ENCODE results near the gene SEMA4A.

SEMA4A gene

DNA sequence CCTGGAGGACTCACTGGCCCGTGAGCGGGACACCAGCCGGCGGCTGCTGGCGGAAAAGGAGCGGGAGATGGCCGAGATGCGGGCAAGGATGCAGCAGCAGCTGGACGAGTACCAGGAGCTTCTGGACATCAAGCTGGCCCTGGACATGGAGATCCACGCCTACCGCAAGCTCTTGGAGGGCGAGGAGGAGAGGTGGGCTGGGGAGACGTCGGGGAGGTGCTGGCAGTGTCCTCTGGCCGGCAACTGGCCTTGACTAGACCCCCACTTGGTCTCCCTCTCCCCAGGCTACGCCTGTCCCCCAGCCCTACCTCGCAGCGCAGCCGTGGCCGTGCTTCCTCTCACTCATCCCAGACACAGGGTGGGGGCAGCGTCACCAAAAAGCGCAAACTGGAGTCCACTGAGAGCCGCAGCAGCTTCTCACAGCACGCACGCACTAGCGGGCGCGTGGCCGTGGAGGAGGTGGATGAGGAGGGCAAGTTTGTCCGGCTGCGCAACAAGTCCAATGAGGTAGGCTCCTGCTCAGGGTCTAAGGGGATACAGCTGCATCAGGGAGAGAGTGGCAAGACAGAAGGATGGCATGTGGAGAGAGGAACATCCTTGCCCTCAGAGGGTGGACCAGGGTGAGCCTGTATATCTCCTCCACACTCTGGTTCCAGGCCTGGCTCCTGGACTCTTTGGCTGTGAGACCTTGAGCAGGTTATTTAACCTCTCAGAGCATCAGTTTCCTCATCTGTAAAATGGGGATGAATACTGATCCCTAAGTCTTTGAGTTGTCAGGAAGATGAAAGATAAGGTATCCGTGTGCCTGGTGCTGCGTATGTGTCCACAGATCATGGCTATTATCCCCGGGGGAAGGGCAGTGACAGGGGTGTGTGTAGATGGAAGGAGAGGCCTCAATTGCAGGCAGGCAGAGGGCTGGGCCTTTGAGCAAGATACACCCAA, 17.2 kb upstream of the SEMA4A start:
- DNase-seq (ENCODE audit: low read depth in 2 of 2), result no peak

- DNase-seq (ENCODE audit: low read depth in 2 of 2), result no peak
Observed at GRCh38 chr1:156136970-156137483, 16.4 kb upstream of the SEMA4A start.

DNA sequence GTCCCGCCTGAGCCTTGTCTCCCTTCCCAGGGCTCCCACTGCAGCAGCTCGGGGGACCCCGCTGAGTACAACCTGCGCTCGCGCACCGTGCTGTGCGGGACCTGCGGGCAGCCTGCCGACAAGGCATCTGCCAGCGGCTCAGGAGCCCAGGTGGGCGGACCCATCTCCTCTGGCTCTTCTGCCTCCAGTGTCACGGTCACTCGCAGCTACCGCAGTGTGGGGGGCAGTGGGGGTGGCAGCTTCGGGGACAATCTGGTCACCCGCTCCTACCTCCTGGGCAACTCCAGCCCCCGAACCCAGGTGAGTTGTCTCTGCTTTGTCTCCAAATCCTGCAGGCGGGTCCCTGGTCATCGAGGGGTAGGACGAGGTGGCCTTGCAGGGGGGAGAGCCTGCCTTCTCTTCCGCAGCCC, 14.9 kb upstream of the SEMA4A start:
- no peak for DNase-seq (ENCODE audit: low read depth in 2 of 2)

DNA sequence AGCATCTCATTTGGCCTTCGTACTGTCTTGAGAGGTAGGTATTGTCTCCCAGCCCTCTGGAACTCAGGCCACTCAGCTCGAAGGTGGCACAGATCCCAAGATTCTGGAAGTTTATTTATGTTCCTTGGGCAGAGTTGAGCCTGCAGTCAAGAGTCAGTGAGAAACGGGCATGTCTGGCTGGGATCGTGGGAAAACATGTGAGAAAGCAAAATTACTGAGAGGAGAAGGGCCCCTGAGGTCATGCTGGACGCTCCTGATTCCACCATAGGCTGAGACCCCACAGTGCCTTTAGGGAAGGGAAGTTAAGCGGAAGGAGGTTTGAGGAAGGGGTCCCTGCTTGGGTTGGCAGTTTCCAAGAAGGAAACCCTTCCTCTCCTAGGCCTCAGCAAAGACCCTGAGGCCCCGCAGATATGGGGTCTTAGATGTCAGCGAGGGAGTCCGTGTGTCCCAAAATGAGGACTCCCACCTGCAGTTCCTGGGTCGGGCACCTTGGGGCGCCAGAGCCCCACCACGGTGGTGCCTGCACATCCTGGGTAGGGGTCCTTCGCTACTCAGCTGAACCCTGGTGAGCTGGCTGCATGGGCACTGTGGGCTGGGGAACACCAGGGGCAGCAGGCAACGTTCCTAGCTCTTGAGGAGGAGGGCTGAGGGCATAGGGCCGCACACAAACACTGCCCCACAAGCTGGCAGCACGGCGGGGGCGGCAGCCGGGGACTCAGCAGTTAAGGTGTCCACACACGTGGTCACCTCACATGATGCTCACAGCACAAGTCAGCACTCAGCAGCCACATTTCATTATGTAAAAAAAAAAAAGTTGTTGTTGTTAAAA, 12.3 kb upstream of the SEMA4A start:
- DNase-seq (ENCODE audit: low read depth in 2 of 2), result peak in 1 of 2 donors; percentile 34

- DNase-seq (ENCODE audit: low read depth in 2 of 2), result no peak
Observed at GRCh38 chr1:156143765-156144489, 9.5 kb upstream of the SEMA4A start.

DNA sequence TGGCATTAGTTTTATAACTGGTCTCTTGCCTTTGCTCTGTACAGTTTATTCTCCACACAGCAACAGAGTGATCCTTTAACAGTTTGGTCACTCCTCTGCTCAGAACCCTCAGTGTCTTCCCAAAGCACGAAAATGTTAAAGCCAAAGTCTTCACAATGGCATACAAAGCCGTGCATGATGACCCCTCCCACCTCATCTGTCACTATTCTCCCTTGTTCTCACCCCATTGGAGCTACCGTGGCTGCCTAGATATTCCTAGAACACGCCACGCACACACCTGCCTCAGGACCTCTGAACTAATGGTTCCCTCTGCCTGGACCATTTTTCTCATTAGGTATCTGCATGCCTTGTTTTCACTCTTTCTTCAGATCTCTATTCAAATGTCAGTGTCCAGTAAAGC, 8.6 kb upstream of the SEMA4A start:
- DNase-seq (ENCODE audit: low read depth in 2 of 2), result no peak

DNA sequence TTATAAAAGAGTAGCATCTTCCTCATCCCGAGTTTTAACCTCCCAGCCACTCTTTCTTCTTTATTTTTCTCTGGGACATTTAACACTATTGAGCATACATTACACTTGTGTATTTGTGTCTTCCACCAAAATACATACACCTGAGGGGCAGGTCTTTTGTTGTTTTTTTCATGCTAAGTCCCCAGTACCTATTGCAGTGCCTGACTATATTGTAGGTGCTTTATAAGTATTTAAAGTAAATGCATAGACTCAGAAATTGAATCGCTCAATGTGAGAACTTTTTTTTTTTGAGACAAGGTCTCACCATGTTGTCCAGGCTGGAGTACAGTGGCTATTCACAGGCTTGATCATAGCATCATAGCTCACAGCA, 7.8 kb upstream of the SEMA4A start:
- DNase-seq (ENCODE audit: low read depth in 2 of 2), result no peak

DNA sequence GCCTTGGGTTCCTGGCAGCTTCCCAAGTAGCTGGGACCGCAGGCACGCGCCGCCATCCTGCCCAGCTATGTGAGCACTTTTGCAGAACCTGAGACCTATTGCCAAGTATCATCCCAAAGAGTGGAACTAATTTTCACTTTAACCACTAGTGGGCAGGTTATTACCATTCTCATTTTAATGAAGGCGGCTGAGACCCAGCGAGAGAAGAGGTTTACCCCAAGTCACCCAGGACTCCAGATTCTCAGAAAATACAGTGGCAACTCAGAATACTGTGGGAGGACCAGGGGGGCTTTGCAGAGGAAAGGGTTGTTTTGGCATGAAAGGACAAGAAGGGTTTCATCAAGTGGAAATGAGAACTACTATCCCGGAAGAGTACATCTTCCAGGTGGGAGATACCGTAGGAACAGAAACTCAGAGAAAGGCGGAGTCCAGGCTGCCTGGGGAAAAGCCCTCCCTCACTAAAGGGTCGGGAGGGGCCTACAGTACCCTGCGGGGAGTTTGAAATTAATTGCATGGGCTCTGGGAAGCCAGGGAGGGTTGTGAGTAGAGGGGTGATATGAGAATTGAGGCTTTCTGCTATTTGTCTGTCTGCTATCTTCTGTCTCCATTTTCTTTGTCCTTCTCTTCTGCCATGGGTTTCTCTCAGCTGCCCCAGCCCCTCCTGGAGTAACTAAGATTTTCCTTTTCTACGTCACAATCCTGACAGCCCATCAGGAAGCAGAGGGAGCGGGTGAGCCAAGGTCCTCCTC, 7.2 kb upstream of the SEMA4A start:
- DNase-seq (ENCODE audit: low read depth in 2 of 2), result no peak

DNA sequence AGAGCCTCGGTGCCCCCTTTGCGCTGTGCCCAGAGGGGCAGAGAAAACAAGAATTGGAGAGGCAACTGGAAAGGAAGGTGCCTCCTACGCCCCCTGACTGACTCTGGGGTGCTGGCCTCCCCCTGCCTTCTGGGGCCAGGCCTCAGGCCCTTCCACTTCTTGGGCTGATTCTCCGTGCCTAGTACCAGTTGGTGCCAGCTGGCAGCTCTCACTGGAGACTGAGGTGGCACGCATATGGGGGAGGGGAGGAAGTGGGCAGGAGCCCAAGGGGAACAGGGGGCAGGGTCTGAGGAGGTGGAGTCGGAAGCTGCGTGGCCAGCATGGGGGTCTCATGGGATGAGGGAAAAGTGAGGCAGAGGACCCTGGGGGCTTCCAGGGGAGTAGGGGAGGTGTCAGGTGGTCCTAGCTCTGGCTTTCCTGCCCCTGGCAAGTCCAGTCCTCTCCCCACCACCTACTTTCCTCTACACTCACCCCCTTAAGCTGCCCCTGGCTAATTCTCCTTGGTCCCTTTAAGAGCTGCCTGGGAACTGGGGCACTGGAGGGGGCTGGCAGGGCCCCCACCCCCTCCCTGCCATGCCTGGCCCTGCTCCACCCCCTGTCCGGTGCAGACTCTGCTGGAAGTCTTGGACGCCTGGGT, 6.5 kb upstream of the SEMA4A start:
- DNase-seq (ENCODE audit: low read depth in 2 of 2), result no peak

DNA sequence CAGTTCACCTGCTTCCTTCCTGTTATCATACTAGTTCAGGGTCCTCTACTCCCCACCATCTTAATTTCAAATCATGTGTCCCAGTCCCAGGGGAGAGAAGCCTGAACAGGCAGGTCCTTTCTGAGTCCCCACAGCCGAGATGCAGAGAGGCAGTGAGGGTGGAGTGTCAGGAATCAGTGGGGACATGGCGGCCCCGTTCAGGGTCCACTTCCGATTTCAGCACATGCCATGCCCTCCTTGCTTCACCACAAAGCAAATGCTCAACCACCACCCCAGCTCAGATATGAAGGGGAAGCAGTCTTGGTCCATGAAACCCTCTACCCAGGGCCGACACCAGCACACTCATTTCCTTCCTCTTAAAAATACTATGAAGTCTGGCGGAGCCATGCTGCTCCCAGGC, 5.2 kb upstream of the SEMA4A start:
- DNase-seq (ENCODE audit: low read depth in 2 of 2), result no peak

DNA sequence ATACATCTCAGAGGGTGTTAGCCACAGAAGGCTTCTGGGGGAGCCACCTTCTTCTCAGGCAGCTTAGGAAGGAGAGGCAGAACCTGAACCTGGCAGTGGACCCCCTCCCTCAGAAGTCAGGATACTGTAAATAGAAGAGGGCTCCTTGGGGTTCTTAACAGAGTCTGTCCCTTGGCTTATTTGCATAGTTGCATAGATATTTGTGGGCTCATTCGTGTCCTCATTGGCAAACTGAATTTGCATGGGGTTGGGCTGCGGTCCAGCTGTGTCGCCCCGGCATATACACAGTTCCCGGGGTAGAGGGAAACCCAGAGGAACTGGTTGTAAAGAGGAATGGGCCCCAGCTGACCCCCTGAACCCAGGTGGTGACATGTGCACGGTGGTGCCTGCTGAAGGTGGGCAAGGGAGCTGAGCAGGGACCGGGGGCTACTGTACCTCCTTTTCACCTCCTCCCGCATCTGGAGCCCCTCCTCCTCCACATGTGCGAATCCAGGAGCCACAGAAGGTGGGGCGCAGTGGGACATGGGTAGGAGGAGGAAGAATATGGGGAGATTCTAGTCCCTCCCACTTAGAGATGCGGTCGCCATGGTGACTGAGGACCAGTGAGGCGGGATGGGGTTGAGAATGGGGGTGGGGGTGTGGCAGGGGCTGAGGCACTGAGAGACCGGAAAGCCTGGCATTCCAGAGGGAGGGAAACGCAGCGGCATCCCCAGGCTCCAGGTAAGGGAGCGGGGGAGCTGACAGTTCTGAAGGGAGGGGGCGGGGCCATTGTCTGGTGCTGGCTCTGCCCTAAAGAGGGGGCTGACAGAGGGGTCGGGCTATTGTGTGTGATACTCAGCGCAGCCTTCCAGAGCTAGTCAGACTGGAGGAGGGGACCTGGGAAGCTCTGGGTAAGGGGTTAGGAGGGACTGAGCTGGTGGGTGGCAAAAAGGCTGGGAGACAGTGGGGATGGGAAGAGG, 3.7 kb upstream of the SEMA4A start:
- DNase-seq (ENCODE audit: low read depth in 2 of 2), result no peak

DNA sequence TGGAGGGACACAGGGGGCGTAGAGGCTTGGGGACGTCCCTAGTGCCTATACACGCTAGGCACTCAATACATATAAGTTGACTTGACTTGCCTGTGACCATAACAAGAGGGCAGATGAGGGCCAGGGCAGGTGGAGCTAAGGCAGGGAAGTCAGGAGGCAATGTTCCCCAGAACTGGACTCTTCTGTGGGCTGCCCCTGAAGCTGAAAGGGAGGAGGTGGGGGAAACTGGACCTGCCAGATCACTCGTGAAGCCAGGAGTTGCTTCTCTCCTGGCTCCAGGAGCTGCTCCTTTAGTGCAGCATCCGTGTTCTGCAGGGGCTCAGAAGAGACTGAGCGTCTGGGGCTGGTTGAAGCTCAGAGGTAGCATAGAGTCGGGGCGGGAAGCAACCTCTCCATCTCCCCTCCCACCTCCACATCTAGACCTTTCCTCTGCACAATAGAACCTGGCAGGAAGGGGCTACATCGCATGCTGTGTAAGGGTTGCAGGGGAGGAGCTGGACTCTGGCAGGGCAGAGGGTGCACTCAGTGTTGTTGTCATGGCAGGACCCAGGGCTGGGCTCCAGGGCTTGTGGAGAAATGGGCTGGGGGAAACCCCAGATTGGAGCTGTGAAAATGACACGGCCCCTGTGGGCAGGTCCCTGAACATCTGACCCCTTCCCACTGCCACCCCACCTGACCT, 2.9 kb upstream of the SEMA4A start:
- no peak for DNase-seq (ENCODE audit: low read depth in 2 of 2)

DNA sequence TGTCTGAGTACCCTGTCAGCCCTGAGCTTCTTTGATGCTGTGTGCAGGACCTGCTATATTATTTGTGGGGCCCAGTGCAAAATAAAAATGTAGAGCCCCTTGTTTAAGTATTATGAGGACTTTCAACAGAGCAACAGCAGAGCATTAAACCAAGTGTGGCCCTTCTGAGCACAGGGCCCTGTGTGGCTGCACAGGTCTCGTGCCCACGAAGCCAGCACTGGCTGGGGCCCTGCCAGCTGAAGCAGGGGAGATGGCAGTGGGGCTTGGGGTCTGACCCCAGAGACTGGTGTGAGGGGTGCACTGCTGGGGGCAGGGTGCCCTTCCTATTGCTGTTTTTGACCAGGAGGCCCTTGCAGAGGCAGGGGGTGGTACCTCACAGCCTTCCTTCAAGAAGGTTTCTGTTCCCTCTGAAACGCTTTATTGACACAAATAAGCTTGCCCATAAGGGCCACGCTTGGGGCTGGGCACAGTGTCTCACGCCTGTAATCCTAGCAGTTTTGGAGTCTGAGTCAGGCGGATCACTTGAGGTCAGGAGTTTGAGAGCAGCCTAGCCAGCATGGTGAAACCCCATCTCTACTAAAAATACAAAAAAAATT, 2.2 kb upstream of the SEMA4A start:
- DNase-seq (ENCODE audit: low read depth in 2 of 2), result no peak

DNA sequence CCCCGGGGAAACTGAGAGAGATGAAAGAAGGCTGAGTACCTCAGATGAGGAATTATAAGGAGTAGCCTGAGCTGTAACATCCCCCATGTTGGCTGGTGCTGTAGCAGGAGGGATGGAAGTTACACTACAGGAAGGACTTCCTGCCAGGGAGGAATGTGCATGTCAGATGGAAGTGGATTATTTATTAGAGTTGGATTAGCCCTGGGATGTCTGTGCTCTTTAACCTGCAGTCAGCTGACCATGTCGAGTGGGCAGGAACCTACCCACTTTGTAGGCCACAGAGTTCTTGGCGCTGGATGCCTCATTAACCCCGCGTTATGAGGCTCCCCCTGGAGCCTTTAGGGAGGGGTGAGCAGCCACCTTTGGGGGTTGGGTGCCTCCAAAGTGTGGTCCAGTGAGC, 757 bp upstream of the SEMA4A start:
- no peak for DNase-seq (ENCODE audit: low read depth in 2 of 2)

- DNase-seq (ENCODE audit: low read depth in 2 of 2), result peak in 1 of 2 donors; percentile 40
Observed at GRCh38 chr1:156154317-156154749, 948 bp downstream of the SEMA4A start.

- no peak for DNase-seq (ENCODE audit: low read depth in 2 of 2)
Observed at GRCh38 chr1:156155756-156156510, 2.5 kb downstream of the SEMA4A start.

- DNase-seq (ENCODE audit: low read depth in 2 of 2), result no peak
Observed at GRCh38 chr1:156157506-156157905, 4.1 kb downstream of the SEMA4A start.

- DNase-seq (ENCODE audit: low read depth in 2 of 2), result no peak
Observed at GRCh38 chr1:156157966-156158365, 4.6 kb downstream of the SEMA4A start.

Measured in activated CD4-positive, alpha-beta T cell treated with anti-CD3 and anti-CD28 coated beads for 24 hours (primary cell).